ENCODE data around the gene PHAX.

DNA sequence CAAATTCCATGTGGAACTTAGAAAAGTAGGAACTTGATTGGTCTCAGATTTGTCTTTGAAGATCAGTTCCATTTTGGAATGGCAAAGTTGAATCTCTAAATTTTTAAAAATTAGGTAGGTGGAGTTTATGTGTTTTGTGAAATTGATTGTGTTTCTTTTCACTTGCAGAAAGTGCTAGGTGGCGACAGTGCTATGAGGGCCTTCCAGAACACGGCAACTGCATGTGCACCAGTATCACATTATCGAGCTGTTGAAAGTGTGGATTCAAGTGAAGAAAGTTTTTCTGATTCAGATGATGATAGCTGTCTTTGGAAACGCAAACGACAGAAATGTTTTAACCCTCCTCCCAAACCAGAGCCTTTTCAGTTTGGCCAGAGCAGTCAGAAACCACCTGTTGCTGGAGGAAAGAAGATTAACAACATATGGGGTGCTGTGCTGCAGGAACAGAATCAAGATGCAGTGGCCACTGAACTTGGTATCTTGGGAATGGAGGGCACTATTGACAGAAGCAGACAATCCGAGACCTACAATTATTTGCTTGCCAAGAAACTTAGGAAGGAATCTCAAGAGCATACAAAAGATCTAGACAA, 2.8 kb downstream of the PHAX start:
- TF ChIP-seq CTCF (IDR thresholded peaks at IDR 0.05): no peak
- TF ChIP-seq POLR2A (IDR thresholded peaks at IDR 0.05): no peak
- TF ChIP-seq EP300 (IDR thresholded peaks at IDR 0.05): no peak
